SK-MEL-5 (cell line): ENCODE measurements around the gene NPDC1. TPM values are rescaled to one million over a fixed set of nuclear protein-coding genes. Genes with fewer than 3 reads are reported as not detected.

Experiments
- DNase-seq: peaks from one replicate; pipeline ENCODE4 v3.0.0-alpha.2; 2016; ENCODE audit warnings: low read depth, low spot score
- in situ Hi-C: cut with HindIII; loops from 2 replicates; pipeline ENCODE4 v1.10.0; 2016; ENCODE audit warnings: low sequenced_read_pairs, high pct_unique_total_duplicates, low pct_unique_long_range_greater_than_20kb
- total RNA-seq: library from RNA; depleted of rRNA; stranded (reverse); fragments of >200 nt; shearing (Covaris generic); gene quantifications from 2 replicates; pipeline ENCODE4 v1.2.3, GENCODE V29; 2014

The NPDC1 gene
- total RNA-seq, 1 experiment from 2014 or later = 3.5 TPM

DNA sequence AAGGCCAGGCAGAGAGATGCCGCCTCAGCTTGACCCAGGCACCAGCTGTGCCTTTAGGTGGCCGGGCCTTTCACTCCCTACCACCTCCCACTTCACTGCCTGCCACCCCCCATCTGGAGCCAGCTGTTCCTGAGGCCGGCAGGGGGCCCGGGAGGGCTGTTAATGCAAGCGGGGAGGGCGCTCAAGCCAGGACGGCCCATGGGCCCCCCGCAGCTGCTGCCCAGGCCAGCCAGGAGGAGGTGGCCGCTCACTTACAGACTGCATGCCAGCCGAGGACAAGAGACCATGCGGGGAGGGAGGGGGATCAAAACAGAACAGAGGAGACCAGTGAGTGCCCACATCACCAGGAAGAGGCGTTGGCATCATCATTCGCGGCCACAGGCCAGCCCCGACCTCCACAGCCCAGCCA, 22.4 kb downstream of the NPDC1 start:
- no peak for DNase-seq
- in situ Hi-C loops = no loop called here

DNA sequence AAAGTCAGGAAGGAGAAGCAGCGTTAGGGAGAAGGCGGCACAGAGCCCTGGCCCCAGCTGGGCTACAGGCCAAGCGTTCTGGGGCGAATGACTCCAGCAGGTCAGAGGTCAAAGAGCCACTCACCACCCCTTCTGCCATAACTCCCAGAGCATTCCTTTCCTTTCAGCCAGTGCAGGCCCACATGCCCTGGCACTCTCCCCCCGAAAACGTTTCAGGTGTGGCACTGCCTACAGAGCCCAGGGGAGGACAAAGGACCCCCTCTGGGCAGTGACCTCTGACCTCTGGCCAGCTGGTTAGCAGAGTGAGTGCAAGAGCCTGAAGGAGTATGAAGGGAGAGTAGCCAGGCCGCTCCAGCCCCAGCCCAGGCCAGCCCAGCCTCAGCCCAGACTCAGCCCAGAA, 22.8 kb downstream of the NPDC1 start:
- no peak for DNase-seq
- in situ Hi-C loops = no loop called here

DNA sequence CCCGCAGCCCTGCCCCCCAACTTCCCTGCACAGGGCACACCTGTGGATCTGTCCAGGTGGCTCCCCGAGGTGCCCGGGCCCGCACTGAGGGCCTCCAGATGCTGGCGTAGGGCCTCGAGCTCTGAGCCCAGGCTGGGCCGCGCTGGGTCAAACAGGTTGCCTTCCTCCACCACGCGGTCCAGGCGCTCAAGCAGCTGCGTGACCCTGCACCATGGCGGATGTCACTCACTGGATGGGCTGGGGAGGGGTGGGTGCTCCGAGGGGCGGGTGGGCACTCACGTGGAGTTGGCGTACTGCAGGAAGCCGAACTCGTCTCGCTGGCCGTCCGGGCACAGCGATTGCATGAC, 23.3 kb downstream of the NPDC1 start:
- in situ Hi-C loops = no loop called here

DNA sequence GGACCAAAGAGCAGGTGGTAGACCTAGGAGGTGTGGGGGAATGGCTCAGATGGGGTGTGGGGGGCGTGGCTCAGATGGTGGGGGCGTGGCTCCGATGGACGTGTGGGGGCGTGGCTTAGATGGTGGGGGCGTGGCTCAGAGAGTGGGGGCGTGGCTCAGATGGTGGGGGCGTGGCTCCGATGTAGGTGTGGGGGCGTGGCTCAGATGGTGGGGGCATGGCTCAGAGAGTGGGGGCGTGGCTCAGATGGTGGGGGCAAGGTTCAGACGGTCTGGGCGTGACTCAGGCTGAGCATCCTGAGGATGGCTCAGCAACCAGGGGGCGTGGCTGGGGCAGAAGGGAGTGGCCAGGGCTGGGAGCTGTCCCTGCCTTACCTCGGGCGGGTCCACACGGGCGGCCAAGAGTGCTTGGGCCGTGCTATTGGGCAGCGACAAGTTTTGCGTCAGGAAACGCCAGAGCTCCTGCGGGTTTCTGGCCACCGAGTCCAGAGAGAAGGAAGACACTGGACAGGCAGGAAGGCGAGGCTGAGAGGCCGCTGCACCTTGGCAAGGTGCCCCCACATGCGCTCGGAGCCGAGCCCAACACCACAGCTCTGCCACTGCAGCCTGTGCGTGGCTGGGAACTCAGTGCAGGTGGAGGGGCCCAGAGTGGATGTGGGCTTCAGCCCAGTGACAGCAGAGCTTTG, 23.9 kb downstream of the NPDC1 start:
- in situ Hi-C loops = no loop called here
- peak; percentile 79 for DNase-seq

More for the DNA sequence above, 23.3 kb downstream of the NPDC1 start:
- DNase-seq = no peak

DNA sequence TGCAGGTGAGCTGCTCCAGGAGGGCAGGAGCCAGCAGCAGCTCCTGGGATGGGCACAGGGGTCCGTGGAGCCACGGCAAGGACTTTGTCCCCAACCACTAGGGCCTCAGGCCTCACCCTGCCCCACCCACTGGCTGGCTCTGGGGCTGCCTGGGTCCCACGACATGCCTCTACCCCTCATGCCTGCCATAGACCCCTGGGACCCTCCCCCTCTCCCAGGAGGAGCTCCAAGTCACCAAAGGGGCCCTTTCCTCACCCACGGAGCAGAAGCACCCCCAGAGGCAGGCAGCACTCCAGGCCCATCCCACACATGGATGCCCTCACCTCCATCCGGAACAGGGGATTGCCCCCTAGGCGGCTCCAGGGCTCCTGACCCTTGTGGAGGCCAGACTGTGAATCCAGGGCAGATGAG, 24.4 kb downstream of the NPDC1 start:
- no peak for DNase-seq
- in situ Hi-C loops = no loop called here

DNA sequence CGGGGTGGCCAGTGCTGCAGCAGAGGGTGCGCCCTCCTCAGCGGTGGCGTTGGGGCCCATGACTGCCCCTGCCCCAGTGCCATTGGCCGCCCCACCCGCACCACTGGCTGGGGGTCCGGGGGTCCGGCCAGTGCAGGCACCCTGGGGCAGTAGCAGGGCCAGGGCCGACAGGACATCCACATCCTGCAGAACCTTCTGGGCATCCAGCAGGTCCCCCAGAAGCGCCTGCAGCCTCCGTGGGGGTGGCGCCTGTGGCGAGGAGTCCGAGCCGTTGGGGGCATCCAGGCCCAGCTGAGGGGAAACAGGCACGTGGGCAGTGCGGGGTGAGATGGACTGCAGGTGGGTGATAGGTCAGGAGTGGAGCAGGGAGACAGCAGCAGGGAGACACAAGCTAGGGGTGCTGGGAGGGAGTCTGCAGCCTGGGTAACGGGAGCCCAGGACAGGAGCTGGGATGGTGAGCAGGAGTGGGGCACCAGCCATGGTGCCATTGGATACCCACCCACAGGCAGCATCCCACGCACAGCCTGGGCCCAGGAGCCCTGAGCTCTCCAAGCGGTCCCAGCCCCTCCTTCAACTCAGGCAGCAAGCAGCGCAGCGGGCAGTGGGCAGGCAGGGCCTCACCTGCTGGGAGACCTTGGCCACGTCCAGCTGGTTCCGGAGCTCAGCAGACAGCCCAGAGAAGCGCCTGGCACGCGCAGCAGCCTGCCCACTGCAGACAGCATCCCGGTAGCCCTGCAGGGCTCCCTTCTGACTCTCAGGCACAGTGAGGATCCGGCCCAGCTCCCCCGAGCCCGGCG, 25.0 kb downstream of the NPDC1 start:
- no peak for DNase-seq
- in situ Hi-C loops = no loop called here

DNA sequence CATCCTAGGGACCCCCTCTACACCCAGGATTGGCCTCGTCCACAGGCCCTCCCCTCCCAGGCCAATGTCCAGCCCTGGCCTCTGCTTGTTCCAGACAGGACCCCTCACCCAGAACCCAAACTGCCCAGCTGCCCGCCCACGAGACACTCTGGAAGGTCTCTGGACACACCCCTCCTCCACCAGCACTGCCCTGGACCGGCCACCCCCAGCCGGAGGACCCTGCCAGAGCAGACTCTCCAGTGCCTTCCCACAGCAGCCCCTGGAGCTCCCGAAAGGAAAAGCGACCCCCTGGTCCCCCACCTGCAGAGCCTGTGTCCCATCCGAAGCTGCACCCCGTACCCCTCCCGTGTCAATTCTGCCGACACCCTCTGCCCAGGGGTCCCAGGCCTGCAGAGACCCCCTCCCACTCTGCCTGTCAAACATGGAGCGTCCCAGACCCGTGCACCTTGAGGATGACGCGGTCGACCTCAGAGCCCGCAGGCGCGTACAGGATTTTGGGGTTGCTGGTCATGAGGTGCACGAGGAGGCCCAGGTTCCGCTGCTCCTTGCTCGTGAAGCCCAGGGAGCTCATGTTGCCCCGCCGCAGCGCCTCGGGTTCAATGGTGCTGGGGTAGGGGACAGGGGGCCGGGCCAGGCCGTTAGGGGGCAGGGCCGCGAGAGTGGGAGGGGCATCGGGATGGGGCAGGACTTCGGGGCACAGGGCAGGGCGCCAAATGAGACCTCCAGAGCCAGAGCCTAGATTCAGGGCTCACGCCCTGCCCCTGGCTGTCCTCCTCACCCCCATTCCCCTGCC, 25.9 kb downstream of the NPDC1 start:
- in situ Hi-C loops = no loop called here
- DNase-seq = no peak

DNA sequence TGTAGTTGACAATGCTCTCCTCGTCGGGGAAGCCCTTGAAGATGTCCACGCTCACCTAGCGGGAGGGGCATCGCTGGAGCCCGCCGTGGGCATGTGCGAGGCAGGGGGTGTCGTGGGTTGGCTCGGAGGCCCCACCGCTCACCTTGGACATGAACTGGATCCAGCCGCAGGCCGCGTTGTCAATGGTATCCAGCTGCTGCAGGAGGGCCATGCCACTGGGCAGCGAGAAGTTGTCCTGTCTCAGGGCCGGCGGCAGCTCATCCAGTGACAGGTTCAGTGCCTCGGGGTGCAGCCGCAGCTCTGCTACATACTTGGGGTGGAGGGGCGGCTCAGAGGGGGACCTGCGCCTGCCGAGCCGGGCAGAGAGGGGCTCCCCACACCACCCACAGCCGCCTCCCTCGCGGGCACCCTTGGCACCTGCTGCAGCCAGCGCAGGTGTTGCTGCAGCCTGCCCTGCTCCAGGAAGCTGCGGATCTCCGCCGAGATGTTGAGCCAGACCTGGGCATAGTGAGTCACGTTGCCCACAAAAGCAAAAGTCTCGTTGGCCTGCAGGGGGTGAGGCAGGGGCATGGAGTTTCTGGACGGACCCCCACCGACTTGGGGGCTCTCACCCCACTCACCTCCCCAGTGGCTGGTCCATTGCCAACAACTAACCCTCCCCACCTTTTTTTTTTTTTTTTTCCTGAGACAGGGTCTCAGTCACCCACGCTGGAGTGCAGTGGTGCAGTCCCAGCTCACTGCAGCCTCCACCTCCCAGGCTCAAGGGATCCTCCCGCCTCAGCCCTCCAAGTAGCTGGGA, 27.0 kb downstream of the NPDC1 start:
- in situ Hi-C loops = no loop called here

DNA sequence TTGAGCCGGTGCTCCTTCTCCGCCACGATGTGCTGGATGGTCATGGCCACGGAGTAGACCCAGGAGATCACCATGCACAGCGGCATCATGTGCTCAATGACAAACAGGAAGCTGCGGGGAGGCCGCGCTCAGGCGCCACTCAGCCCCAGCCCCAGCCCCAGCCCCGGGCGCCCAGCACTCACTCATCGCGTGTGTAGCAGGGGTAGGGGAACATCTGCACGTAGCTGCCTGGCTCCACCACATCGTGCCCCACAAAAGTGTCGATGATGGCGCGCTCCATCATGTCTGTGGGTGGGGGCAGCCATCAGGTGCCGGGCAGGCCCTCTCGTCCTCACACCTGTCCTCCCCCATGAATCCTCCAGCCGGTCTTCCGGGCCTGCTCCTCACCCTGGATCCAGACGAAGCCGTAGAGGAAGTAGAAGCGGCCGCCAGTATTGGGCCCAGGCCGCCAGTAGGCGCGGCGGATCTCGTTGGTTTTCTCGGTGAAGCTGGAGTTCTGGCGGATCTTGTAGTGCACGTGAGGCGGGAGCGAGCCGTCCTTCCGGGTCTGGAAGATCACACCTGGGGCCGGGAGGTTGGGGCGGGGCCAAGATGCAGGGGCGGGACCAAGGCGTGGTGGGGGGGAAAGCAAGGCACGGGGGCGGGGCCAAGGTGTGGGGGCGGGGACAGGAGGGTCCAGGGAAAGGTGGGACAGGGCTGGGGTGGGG, 28.0 kb downstream of the NPDC1 start:
- no peak for DNase-seq
- in situ Hi-C loops = no loop called here

More for the DNA sequence above, 27.0 kb downstream of the NPDC1 start:
- DNase-seq = no peak

DNA sequence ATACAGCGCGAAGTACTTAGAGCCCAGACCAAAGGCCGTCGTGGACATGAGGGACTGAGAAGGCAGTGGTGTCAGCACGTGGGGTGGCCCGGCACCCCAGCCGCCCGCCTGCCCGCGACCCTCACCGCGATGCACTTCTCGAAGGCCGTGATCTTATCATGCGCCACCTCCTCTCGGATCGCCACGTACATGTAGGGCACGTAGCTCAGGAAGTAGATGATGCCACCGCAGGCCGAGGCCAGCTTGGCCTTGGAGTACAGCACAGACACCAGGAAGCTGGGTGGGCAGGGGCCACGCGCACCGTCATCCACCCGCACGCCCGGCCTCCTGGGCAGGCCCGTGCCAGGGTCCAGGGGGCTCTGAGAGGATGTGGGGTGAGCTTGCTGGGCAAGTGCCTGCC, 28.9 kb downstream of the NPDC1 start:
- DNase-seq = no peak
- in situ Hi-C loops = no loop called here

DNA sequence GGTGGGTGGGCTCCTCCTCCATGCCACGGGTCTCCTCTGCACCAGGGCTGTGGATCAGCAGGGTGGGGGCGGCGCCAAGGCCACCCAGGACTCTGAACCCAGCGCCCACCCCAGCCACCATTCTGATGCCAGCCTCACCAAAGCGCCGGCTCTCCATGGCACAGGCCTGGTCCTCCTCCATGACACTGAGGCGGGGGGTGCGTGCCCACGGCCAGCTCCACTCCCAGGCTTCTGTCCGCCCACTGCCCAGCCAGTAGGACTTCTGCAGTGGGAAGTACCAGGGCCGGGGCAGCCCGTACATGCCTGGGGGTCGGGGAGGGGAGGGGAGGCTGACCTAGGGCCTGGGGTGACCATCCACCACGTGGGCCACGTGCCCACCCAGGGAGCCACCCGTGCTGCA, 29.5 kb downstream of the NPDC1 start:
- in situ Hi-C loops = no loop called here

DNA sequence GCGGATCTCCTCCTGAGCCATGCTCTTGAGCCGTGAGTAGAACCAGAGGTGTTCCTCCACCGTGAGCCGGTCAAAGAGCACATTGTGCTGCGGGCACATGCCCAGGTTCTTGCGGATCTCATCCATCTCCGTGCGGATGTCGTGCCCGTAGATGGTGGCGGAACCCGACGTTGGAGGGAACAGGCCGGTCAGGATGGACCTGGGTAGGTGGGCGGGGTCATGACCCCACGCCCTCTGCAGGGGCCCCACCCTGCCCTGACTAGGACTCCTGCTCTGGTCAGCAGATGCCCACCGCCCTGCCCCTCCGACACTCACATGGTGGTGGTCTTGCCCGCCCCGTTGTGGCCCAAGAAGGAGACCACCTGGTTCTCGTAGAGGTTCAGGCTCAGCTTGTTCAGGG, 30.0 kb downstream of the NPDC1 start:
- DNase-seq = no peak
- in situ Hi-C loops = no loop called here

More for the DNA sequence above, 29.5 kb downstream of the NPDC1 start:
- DNase-seq = no peak

DNA sequence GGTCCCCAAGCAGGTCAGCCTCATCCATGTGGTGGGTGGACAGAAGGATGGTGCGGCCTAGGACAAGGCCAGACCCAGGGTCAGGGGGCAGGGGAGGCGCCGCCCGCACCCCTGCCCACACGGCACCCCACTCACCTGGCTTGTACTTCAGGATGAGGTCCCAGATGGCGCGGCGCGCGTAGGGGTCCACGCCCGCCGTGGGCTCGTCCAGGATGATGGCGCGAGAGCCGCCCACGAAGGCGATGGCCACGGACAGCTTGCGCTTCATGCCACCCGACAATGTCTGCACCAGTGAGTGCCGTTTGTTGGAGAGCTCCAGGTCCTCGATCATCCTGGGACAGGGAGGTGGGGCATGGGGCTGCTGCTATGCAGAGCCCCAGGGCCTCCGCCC, 30.4 kb downstream of the NPDC1 start:
- DNase-seq = no peak
- in situ Hi-C loops = no loop called here

DNA sequence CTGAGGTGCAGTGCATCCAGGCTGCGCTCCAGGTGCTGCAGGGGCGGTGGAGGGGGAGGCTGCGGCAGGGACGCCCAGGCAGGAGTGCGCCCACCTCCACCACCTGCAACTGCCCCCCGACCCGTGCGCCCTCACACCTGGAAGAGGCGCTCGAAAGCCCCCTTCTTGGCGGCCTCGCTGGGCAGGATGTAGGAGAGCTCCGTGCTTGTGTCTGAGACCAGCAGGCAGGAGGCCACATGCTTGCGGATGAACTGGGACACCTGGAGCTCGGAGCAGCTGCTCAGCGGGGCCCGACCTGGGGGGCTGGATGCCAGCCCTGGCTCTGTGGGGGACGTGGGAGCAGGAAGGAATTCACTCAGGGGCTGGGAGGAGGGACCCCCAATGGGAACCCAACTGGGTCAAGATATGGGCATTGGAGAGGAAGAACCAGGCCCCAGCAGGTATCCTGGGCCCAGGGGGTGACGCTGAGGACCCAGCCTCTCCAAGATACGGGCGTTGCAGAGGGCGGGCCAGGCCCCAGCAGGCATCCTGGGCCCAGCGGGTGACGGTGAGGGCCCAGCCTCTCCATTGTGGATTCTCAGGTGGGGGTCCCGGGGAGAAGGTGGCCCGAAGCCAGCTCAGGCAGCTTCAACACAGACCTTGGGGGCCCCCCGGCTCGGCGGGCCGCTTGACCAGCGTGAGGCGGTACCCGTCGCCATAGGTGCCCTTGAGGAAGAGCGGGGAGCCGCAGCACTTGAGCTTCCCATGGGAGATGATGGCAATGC, 31.0 kb downstream of the NPDC1 start:
- in situ Hi-C loops = no loop called here

DNA sequence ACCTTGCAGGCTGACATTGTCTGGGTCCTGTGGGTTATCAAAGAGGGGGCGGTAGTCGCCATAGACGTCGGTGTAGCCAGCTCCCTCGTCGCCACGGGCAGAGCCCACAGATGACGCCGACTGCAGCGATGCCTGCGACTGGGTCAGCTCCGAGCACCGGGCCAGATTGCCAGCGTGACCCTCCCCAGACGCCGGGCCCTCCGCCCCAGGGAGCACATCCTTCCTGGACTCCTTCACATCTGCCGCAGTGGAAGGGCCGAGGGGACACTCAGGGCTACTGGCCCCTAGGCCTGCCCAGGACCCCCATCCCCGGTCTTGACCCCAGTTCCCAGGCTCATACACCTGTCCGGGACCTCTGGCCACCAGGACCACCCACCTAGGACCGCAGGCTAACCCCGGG, 31.8 kb downstream of the NPDC1 start:
- no peak for DNase-seq
- in situ Hi-C loops = no loop called here

More for the DNA sequence above, 31.0 kb downstream of the NPDC1 start:
- no peak for DNase-seq

DNA sequence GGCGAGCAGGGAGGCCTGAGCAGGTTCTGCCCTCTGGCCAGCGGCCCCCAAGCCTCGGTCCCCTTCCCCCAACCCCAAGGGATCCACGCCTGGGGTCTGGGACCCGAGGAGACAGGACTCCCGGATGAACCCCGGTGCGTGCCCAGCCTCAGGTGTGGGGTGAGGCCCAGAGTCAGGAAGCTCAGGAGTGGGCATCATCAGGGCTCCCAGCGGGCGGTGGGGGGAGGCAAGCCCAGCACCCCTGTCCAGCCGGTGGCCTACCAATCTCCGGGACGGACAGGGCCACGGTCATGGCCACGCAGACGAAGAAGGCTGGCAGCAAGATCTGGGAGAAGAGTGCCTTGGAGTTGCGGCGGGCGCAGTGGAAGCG, 32.4 kb downstream of the NPDC1 start:
- no peak for DNase-seq
- in situ Hi-C loops = no loop called here
